SHP77 treated with DMSO at 0.1 percent for 48 hours (cell line): Measurements from ENCODE around the gene CGB7.
"Not testable (repeated sequence)": the region's sequence is repeated elsewhere in the genome, so short reads cannot be mapped to it uniquely, and the experiment has no call there.

Source experiments
- DNase-seq: peaks from one replicate; lab custom pipeline; 2025; lab: John Stamatoyannopoulos, UW

CGB7 gene

GRCh38 chr19:49073514-49074378 is 16.2 kb upstream of the CGB7 start:
- DNase-seq, result peak; percentile 2

GRCh38 chr19:49071860-49072547 is 14.5 kb upstream of the CGB7 start:
- DNase-seq, result no peak

GRCh38 chr19:49070416-49070815 is 12.9 kb upstream of the CGB7 start:
- no peak for DNase-seq

GRCh38 chr19:49069026-49069425 is 11.5 kb upstream of the CGB7 start:
- DNase-seq, result no peak

GRCh38 chr19:49067554-49067953 is 10.0 kb upstream of the CGB7 start:
- DNase-seq, result no peak

GRCh38 chr19:49065905-49066512 is 8.5 kb upstream of the CGB7 start:
- no peak for DNase-seq

GRCh38 chr19:49064768-49065611 is 7.4 kb upstream of the CGB7 start, which contains the start of gene NTF4:
Gene NTF4 (minus strand): TSS chr19:49064818. CDS start chr19:49061997, 2,821 bp downstream.
- DNase-seq, result no peak

- no peak for DNase-seq
These were observed 6.6 kb upstream of the CGB7 start for GRCh38 chr19:49064029-49064629.

GRCh38 chr19:49061445-49061844 is 3.9 kb upstream of the CGB7 start:
- no peak for DNase-seq

GRCh38 chr19:49061000-49061399 is 3.5 kb upstream of the CGB7 start:
- DNase-seq, result no peak

GRCh38 chr19:49059053-49059452 is 1.5 kb upstream of the CGB7 start:
- DNase-seq, result no peak

- no peak for DNase-seq
These were observed 1.0 kb upstream of the CGB7 start for GRCh38 chr19:49058562-49058961.

GRCh38 chr19:49056902-49057596 is 500 bp downstream of the CGB7 start:
- not testable (repeated sequence) for DNase-seq

GRCh38 chr19:49056101-49056901 is 1.2 kb downstream of the CGB7 start:
- DNase-seq, result peak; percentile 55

GRCh38 chr19:49050376-49051033 is 7.0 kb downstream of the CGB7 start:
- DNase-seq, result not testable (repeated sequence)

GRCh38 chr19:49049834-49050233 is 7.7 kb downstream of the CGB7 start:
- not testable (repeated sequence) for DNase-seq

- DNase-seq, result not testable (repeated sequence)
These were observed 8.5 kb downstream of the CGB7 start, which contains the start of gene CGB8 for GRCh38 chr19:49049011-49049410. Gene CGB8 (minus strand): TSS chr19:49049111. CDS start chr19:49048739, 372 bp downstream.

- DNase-seq, result not testable (repeated sequence)
These were observed 14.0 kb downstream of the CGB7 start, which contains the start of gene CGB5 for GRCh38 chr19:49043548-49043947. Gene CGB5 (plus strand): TSS chr19:49043848. CDS start chr19:49044210, 362 bp downstream.

GRCh38 chr19:49042666-49043065 is 14.9 kb downstream of the CGB7 start:
- DNase-seq, result not testable (repeated sequence)
